ENCODE data around the gene VCAN.

Gene VCAN

GRCh38 chr5:83539463-83539790 lies 67.9 kb downstream of the VCAN start:
- no peak for DNase-seq

DNA sequence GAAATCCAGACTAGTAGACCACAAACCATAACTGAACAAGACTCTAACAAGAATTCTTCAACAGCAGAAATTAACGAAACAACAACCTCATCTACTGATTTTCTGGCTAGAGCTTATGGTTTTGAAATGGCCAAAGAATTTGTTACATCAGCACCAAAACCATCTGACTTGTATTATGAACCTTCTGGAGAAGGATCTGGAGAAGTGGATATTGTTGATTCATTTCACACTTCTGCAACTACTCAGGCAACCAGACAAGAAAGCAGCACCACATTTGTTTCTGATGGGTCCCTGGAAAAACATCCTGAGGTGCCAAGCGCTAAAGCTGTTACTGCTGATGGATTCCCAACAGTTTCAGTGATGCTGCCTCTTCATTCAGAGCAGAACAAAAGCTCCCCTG lies 68.6 kb downstream of the VCAN start:
- no peak for DNase-seq

DNA sequence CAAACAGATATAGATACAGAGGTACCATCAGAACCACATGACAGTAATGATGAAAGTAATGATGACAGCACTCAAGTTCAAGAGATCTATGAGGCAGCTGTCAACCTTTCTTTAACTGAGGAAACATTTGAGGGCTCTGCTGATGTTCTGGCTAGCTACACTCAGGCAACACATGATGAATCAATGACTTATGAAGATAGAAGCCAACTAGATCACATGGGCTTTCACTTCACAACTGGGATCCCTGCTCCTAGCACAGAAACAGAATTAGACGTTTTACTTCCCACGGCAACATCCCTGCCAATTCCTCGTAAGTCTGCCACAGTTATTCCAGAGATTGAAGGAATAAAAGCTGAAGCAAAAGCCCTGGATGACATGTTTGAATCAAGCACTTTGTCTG lies 69.2 kb downstream of the VCAN start:
- DNase-seq: no peak

- no peak for DNase-seq
Observed at GRCh38 chr5:83542839-83543238, 71.3 kb downstream of the VCAN start.

DNA sequence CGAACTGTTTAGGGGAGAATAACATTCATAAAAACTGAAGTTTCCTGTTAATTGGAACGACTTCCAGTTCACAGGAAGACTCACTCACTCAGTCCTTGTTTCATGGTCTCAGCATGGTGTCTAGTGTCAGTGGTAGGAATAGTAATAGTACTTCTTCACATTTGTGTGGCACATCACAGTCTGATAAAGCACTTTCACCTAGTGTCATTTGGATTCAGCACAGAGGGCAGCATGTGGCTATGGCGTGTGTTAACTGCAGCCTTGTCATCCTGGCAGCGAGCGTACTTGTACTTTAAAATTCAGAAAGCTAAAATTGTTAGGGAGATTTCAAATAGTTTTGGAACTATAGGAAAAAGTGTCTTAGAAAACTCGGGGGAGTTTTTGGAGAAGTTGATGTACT lies 72.4 kb downstream of the VCAN start:
- DNase-seq: no peak

DNA sequence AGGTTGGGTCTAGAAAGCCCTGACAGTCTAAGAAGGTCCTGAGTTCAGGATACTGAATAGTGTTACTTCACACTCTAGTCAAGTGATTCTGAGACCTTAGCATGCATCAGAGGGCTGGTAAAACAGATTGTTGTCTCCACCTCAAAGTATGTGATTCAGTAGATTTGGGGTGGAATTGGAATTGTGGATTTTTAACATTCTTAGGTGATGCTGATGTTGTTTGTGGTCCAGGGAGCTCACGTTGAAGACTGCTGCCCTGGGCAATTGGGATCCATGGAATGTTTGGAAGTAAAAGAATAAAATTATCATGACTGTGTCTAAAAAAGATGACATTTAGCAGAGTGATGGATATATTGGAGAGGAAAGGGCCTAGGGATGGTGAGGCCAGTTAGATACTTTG lies 75.6 kb downstream of the VCAN start:
- DNase-seq: no peak

GRCh38 chr5:83547889-83548288 lies 76.3 kb downstream of the VCAN start:
- no peak for DNase-seq

- DNase-seq: no peak
Observed at GRCh38 chr5:83548581-83548980, 77.0 kb downstream of the VCAN start.

DNA sequence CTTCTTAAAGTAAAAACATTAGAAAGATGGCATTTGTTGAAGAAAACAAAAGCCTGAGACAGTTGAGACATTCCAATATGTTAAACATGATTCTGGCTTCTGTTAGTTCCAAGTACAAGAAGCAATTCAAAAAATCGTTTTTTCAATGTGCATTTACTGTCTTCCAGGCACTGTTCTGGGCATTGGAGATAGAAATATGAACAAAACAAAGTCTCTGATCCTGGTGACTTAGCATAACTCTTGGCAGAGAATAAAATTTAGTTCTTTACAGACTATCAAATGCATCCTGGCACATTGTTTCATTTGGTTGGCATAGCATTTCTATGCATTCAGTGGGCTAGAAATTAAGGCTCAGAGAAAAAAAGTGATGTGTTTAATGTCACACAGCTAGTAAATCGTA lies 77.5 kb downstream of the VCAN start:
- no peak for DNase-seq

GRCh38 chr5:83549674-83550073 lies 78.1 kb downstream of the VCAN start:
- no peak for DNase-seq

- DNase-seq: no peak
Observed at GRCh38 chr5:83551821-83552220, 80.3 kb downstream of the VCAN start.

- DNase-seq: no peak
Observed at GRCh38 chr5:83552275-83552674, 80.7 kb downstream of the VCAN start.

GRCh38 chr5:83553000-83553486 lies 81.5 kb downstream of the VCAN start:
- DNase-seq: no peak

DNA sequence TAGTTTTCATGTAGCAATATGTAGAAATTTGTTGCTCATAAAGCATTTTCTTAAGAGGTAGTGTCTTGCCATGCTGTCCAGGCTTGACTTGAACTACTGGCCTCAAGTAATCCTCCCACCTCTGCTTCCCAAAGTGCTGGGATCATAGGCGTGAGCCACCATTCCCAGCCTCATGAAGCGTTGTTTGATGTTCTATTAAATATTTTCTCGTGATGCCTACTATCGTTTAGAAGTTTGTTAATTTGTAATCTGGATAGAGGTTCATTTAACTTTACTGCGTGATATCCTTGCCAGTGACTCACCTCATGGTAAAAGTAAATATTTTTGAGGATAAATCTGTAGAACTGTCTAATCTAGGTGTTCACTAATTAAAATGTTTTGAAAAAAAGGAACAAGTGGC lies 82.6 kb downstream of the VCAN start:
- DNase-seq: no peak

GRCh38 chr5:83554686-83555085 lies 83.1 kb downstream of the VCAN start:
- DNase-seq: no peak

GRCh38 chr5:83555263-83555662 lies 83.7 kb downstream of the VCAN start:
- DNase-seq: no peak

DNA sequence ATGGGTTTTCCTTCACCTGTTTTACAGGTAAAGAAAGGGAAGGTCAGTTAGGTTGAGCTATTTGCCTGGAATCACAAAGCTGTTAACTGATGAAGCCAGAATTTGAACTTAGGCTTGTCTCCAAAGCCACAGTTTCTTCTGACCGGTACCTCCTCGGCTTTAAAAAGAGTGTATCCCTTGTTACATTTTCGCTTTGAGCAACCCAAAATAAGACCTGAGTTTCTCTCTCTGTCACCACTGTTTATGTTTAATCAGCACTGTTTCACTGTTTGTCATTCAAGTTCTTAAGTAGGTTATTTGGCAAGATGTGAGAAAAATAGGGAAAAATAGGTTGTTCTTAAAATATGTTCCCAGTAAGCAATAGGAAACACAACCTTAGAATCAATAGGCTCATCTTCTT lies 84.6 kb downstream of the VCAN start:
- no peak for DNase-seq

DNA sequence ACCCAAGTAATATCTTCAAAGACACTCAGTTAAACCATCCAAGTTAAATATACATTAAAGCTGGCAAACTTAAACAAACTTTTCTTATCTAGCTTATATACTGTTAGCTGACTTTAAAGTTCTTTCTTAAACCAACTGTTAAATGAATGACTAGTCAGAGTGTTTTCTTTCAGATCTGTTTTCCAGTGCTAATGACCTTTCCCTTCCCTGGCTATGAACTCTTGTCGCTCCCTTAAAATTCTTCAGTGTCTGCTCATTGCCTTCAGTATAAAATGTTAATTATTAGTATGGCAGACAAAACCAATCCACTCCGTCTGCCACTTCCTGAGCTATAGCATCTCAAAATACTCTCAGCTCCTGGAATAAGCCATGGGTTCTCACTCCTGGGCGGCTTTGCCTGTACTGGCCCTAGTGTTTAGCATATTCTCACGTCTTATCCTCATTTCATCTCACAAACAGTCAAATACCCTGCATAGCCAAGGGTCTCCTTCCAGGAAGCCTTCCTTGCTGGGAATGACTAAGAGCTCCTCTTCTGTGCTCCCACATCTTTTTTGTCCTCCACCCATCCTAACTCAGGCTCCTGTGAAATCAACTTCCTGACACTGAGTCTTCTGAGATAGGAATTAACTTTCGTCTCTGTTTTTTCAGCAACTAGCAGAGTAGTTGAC lies 87.7 kb downstream of the VCAN start:
- DNase-seq: no peak

- DNase-seq: no peak
Observed at GRCh38 chr5:83562071-83562606, 90.6 kb downstream of the VCAN start.

DNA sequence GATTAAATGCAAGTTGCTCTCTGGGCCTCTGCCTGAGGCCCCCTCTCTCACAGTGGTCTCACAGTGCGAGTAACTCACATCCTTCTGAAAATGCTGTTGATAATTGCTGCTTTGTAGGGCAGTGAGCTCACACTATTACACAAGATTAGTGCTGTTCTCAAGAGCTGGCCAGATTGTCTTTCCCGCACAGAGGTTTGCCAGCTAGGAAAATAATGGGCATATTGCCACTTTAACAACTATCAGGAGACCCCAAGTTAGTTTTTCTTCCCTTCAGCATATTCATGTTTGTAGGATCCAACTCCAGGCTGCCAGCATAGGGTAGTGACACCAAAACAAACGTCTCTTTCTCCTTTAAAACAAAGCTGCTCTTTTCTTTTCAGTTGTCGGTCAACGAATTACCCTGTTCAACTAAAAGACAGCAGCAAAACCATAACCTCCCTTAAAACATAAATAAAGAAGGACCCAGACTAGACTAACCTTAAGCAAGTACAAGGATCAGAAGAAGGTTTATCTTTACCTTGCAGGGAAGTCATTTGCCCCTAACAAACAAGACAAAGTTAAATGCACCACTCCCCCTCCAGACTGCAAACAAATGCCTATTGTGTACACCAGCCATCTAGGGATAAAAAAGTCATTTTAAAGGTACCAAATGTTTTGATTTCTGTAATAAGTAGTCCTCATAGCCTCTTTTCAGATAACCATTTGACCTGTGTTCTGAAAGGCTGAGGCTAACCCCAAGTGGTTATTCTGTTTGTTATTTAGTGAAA lies 91.4 kb downstream of the VCAN start:
- no peak for DNase-seq

DNA sequence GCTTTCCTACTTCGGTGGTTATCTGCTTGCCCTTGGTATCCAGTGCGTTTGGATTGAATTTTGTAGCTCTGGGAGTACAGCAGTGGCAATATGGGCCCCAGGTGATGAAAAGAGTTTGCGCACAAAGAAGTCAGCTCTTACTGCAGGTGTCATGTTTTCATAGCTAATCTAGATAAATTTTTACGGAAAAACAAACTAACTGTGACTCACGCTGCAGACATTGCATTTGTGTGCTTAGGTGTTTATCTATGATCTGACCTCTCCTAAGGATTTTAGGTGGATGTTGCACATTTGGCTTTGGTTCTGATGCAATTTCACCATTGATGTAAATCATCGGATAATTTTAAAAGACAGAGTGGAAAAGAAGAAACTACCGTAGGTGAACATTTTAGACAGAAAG lies 92.1 kb downstream of the VCAN start:
- DNase-seq: no peak

DNA sequence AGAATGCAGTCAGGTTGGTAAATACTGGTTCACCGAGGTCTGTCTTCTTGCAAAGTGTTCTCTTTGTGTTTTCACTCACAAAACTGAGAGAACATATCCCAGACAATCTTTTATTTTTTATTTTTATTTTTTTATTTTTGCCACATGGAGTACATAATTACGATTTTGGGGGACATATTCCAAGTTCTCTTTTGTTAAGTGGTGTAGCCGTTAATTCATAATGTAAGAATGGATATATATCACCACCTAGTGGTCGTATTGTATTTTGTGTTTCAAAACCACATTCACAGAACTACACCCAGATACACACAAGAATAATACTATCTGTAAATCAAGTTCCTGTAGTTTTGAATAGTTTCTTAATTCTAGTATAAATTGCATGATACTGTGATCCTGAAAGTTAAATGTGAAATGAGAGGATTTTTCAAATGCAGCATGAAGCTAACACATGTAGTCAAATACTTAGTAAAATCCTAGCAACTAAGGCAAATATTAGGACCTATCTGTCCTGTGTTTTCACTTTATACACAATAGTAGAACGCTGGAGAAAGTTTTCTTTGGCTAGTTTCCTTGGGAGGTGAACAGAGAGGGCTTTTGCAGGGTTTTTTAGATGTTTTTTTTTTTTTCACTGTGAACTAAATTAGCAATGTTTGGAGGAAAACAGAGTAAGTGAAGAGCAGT lies 92.7 kb downstream of the VCAN start:
- DNase-seq: no peak

GRCh38 chr5:83567741-83568140 lies 96.2 kb downstream of the VCAN start:
- DNase-seq: no peak

DNA sequence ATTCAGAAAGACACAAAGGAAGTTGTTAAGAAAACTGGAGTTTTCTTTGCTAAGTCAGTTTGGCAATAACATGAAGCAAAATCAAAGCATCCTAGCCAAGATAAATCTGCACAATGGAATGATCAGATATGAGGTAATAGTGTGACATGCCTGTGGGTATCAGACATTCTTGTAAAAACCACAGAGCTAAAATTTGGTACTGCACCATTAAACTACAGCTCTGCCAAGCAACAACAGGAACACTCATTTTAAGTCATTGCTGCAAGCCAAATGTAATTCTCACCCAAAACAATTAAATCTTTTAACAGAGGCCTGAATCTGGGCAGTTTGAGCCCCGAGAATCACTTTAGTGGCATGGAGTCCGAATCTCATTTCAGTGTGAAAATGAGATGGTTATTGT lies 96.6 kb downstream of the VCAN start:
- no peak for DNase-seq

Data from CD4-positive, alpha-beta T cell treated with Interferon gamma for 1 hour (primary cell).